GM21576 (cell line): ENCODE data around the gene CMC1.

Experiments
- ATAC-seq: cut with Tn5 transposase; IDR thresholded peaks from one replicate; pipeline ENCODE4 v1.9.1; 2021; ENCODE audit warnings: mild to moderate bottlenecking, moderate library complexity; ENCODE audit not compliant: unreplicated experiment

The CMC1 gene

DNA sequence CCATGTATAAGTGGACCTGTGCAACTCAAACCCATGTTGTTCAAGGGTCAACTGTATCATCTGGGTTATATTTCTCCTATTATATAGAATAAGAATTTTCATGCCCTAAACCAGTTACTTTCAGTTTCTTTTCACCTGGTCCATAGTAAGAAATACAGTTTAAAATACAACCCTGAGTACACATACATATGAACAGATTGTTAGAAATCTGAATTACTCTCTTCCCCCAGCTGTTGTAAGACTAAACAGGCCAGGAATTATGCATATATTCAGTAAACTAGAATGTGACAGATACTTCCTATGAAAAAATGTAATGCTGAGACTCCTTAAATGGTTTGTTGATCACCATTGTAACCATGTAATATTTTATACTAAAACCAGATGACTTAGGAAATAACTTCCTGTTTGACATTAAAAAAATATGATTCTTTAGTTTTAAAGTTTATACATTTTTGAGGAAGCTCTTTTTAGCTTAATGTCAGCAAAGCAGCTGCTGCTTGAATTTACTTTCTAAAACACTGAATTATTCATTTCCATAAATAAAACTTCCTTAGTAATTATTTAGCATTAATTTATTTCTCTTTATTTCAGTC is 54.6 kb downstream of the CMC1 start:
- no peak for ATAC-seq

DNA sequence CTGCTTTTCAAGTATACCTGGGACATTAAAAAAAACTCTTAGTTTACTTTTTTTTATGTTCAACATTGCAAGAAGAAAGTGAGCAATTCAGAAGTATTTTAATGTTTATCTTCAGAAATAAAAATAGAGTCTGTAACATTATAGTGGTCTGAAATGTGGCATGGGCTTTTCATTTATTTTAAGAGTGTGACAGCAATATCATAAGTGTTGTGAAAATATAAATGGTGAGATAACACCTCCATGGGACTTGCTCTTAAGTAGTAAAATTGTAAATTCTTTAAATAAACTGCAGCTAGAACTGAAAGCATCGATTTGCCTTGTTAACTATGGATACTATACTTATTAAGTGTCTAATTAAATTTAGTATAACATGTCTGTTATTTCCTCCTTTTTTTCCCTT is 58.3 kb downstream of the CMC1 start:
- ATAC-seq = no peak

DNA sequence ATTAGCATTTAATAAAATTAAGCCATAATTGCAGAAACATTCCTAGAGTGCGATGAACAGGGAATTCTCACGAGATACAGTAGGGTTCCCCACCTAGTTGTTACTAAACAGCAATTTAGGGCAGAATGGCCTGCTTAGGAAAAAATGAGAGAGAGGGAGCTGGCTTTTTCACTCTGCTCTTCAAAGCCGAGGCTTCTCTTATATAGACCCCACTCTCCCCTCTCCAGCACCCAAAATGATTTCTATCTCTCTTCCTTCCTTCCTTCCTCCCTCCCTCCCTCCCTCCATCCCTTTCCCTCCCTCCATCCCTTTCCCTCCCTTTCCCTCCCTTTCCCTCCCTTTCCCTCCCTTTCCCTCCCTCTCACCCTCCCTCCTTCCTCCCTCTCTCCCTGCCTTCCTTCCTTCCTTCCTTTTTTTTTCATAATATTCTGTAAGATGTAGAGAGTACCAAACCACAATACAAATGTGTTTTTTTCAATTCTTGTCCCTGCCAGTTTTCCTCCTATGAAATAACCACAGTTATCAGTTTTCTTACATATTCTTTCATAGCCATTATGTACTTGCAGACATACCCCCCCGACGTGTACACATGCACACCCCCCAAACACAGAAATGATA is 59.0 kb downstream of the CMC1 start:
- ATAC-seq = no peak

DNA sequence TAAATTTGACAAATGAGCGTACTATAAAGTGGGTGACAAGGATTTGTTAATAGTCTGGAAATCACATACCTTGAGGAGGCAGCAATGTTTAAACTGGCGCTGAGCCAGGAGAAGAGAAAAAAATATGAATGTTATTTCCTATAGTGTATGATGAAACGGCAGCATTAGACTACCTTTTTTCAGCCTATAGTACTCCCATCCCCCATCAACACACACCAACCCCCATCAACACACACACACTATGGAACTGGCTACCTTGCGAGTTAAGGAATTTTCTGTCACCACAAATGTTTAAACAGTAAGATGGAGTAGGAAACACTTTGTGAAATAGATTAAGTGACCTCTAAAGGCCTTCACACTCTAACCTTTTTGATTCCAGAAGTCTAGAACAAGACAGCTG is 60.3 kb downstream of the CMC1 start:
- ATAC-seq = no peak

DNA sequence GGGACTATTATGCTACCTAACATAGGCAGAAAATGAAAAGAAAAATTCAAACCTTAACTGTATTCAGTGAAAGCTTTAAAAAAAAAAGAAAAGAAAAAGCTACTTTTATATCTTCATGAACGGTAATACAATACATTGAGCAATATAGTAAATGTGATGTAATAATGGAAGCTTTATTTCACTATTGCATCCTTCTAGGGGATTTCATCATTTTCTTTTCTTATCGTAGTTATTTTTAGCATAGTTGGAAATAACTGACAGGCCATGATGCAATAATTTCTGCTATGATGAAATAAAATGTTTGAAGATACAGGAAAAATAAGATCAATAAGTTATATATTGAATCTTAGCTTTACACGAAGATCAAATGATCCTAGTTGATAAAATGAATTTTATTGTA is 66.8 kb downstream of the CMC1 start:
- ATAC-seq = no peak

DNA sequence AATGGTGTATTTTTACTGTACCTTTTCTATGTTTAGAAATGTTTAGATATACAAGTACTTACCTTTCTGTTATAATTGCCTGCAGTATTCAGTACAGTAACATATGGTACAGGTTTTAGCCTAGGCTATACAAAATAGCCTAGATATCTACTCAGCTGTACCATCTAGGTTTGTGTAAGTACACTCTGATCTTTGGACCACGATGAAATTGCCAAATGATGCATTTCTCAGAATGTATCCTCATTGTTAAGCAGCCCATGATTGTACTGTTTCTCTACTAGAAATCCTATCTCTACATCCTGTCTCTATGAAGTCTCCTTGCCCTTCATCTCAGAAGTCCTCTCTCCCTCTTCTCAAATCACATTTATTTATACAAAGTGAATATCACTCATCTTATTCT is 74.3 kb downstream of the CMC1 start:
- ATAC-seq = no peak

DNA sequence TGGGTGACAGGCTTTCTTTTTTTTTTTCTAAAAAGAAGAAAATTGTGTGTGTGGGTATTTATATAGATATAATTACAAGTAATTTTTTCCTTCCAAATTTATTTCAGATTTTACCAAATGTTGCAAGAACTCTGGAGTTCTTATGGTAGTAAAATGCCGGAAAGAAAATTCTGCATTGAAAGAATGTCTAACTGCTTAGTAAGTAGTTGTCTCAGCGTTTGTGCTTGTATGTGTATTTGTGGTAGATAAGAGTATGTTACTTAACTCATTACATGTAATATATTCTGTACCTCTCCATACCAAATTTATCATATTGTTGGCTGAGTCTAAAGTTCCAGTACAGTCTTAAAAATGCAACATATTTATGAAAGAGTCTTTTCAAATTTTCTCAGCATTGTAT is 74.8 kb downstream of the CMC1 start:
- ATAC-seq = no peak

DNA sequence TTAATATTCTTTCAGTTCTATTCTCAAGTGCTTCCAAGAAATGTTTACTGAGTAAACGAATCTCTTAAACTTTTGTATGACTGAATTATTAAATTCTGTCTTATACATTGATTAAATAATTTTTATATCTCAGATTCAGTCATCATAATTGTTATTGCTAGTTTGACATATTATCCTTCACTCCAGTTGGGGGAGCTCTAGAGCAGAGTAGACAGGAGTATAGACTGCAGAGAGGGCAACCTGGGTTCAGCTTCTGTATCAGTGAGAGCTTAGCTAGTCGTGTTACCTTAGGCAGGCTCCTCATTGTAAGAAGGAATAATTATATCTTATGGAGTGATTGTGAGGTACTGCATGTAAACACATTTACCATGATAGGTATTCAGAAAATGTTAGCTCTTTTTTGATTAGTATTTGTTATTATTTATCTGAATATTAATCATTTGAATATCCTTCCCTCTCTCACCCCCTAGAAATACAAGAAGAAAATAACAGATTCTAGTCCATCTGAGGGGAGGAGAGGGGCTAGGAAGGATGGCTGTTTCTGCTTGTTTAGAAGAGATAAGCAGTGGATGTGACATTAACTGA is 76.1 kb downstream of the CMC1 start:
- peak; percentile 96 for ATAC-seq

DNA sequence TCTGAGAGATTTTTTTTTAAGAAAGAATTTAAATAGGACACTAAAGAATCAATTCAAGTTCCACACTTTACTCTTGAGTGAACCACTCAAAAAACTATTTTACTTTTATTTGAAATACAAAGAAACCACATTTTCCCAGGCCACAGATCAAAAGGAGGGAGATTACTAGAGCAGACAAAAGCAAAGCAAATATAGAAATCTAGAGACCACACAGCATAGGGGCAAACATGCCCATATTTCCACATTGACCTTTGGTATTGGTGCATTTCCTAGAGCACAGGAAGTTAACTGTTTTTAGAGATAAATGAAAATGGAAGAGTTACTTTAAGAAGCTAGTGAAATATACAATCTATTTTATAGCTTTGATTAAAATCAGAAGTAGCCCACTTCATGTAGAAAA is 79.6 kb downstream of the CMC1 start:
- no peak for ATAC-seq

DNA sequence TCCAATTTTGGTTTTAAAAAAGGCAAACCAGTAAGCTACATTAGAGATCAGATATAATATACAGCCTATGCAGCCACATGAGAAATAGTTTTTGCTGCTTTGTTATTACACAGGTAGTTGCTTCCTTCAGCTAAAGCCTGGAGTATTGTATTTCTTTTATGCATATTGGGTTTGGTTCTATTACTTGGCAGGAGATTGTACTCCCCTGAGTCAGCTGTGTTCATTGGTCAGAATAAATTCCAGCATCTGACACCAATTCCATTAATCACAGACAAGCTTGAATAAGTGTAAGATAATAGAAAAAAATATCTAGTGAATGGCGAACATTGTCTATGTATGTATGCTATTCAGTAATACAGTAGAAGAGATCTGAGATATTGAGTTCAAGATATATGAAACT is 81.0 kb downstream of the CMC1 start:
- no peak for ATAC-seq

DNA sequence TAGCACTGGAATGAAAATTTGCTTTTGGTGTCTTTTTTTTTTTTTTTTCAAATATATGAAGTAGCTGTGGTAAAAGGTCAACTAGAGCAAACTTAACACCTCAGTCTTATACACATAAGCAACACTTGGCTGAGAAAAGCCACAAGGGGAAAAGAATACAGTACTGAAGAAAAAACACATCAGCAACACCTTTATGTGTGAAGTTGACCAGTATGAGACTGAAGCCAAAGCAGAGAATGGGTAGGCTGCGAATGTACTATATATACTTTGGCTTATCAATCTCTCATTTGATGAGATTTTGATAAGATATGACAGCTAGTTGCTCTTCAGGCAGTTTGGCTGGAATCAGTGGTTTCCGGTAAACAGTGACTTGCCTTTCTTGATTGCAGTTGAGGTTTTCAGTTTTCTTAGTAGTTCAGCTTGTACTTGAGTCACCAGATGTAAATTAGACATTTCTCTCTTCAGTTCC is 85.1 kb downstream of the CMC1 start:
- peak; percentile 72 for ATAC-seq

DNA sequence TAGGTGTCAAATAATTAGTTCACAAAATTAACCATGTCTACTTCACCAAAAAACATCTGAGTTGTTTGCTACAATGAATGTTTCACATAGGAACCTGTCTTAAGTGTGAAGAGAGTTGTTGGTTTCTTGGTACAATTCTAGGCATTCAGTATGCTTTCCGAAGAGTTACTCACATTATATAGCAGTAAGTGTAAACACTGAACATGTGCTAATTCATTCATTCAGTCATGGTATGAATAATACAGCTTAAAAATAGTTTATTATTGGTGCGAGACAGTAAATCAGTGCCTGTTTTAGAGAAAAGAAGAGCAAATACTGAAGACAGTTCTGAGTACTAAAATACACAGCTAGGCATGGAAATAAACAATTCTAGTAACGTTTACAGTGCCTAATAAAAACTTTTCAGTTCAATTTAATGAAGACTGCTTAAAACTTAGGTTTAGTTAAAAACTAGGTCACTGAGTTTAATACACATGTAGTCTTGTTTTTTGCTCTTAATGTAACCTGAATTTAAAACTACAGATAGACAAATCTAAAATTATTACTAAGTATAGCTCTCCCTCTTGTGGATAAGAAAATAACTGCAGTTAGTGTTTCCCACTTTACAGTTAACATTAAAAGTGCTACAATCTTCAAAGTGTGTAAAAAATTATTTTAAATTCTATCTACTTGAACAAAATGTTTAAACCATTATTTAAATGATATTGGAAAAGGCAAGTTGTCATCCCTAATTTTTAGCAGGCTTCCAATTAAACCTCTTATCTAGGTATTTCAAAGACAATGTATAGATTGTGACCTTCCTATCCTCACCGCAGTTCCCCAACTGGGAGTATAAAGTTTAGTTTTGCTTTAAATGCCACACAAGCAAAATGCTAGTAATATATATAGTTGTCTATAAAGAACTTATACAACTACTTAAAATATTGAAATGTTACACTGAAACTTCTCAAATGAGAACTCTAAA is 87.1 kb downstream of the CMC1 start:
- peak; percentile 40 for ATAC-seq

DNA sequence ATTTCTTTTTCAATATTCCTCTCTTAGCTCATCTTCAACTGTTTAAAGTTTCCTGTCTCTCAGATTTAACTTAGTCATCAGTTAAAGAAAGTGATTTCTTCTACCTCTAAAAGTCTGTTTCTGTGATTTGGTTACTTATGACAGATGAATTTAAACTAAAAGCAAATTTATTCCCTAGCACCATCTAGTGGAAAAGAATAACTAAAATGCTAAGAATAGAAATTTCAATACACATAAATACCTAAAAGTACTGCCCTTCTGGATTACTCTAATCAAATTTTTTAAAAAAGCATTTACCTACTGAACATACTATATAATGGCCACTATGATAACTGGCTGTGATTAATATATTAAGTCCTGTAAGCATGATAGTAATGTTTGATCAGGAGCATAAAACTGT is 93.1 kb downstream of the CMC1 start:
- no peak for ATAC-seq

DNA sequence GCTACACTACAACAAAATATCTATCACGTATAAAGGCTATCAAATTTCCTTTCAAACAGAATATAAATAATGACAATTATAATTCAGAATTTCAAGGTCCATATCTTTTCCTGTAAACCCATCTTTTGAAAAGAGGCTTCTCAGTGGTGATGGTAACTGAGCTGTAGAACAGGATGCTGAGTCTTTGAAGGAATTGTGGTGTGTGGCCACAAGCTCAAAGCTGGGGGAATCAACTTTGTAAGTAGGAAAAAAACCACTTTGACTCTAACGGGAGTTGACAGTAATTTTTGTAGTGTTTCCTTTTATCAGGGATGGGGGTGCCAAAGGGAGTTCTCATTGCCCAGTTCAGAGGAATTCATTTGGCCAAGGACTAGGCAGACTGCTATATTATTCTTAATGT is 93.8 kb downstream of the CMC1 start:
- ATAC-seq = no peak

DNA sequence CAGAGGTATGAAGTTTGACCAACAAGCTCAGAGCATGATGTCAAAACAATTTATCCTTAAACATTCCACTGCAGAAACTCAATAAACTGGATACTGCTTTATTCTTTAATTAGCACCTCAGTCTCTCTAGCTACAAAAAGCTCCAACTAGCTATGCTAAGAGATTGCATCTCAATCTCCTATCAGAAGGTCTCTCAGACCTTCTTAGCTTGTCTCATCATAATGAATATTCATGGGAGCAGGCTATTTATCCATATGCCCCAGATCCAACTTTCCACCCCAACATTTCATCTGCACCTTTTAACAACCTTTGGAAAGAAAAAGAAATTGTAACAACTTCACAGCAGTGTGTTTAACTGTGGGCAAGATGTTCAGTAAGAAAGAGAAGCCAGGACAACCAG is 95.8 kb downstream of the CMC1 start:
- no peak for ATAC-seq

DNA sequence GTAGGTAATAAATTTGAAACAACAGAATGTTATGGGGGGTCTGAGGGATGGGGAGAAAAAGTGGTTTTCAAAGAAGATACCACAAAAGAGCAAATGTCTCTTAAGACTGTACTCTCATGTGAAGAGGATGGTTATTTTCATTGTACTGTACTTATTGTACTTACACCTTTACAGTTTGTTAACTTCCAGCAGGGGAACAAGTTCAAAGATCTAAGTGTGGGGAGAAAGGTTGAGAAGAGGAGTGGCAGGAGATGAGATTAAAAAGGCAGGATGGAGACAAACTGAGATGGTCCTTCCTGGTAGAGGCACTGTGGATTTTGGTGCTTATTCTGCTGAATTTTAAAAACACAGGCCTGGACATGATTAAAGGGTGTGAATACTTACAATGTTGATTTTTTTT is 101.7 kb downstream of the CMC1 start:
- no peak for ATAC-seq

DNA sequence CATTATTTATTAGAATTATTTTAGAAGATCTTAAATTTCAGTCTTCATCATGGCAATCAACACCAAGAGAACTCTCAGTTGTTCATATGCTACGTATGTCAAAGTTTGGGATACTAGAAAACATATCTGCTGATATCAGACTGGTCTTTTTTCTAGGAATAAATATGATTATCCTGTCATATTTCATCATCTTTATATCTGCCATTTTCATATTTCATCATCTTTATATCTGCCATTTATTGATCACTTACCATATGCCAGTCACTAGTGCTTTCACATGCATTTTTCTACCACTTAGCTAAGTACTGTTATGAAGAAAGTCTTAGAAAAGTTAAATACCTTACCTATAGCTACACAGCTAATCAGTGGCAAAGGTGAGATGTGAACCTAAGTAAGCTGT is 104.3 kb downstream of the CMC1 start:
- no peak for ATAC-seq

DNA sequence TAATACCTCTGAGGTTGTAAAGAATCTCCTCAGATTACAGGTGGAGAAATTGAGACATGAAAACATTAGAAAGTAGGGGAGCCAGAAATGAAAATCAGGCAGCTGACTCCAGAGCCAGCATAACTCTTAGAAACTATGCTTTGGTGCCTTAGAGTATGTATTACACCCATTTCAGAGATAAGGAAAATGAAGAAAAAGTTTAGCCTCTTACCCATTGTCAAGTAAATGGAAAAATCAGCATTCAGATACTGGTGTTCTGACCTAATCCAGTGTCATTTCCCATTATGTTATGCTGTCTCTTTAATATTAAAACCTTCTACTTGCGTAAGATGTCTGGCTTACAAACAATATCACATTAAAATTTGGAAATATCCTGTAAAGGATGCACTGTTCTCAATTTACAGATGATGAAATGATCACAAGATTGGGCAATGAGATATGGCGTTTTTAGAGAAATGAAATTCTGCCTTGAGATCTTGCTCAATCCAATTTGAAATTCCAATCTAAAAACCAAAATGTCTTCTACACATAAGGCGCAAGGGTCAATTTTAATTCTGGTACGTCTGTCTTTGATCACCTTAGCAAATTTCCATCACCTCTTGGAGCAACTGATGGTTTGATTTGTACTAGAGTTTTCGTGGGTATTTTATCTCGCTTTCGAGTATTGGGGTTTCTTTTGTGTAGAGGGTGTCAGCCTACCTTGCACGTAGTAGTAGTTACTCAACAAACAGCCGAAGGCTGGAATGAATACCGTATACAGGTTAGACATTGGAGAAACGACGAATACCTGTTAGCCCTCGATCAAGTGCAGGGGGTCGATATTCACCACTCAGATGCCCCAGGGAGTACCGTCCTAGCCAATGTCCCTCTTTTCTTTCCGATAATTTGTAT is 106.2 kb downstream of the CMC1 start:
- no peak for ATAC-seq

DNA sequence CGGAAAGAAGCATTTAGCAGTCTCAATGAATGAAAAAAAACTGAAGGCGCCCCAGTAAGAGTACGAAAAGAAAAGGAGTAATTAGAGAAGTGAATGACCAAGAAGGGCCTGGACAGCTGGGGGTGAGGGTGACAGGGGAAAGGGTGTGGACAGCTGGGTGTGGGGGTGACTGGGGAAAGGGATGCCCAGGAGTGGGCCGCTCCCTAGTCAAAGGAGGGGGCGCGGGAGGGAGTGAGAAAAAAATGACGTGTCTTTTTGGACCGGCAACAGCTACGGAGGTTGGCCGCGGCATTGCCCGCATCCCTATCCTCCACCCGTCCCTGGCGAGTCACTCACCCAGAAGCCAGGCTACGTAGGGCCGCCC is 106.8 kb downstream of the CMC1 start:
- no peak for ATAC-seq

DNA sequence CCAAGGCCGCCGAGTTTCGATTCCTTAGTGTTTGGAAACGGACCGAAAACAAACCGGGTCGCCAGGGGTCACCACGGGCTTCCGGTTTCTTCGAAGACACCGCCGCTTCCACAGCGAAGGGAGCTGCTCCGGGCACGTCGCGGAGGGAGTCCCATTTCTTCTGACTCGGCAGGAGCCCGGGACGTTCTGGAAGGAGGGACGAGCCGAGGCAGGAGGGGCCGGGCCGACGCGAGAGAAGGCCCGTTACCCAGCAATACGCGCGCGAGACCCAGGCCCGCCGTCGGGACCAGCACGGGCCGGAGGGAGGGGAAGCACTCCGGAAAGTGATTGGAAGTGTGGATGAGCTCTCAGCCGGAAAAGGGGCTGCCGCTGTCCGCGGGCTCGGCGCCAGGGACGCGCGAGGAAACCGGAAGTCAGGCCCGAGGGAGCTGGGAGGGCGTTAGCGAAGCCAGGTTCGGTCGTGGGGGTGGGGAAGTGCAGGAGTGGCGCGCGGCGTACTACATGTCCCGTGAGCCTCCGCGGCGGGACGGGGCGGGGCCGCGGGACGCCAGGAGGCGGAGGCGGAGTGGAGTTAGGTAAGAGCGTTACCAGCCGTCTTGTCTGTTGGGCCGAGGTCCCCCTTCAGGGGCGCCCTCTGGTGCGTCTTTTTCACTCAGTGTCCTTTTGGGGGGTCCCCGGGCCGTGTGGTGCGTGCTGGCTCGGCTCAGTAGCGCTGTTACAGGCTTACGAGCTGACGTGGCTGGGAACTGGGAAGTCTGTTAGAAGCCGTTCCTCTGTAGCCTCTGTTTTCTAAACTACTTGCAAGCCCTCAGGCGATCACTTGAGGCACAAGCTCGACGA is 107.4 kb downstream of the CMC1 start, which contains the start of the genes AZI2 and ZCWPW2:
TSS of gene AZI2 (minus strand) at position 196 of the 840 bp plus-strand sequence. CDS start 8,207 bp downstream, outside the sequence.
TSS of gene ZCWPW2 (plus strand) at position 93 of the 840 bp plus-strand sequence. CDS start 64,348 bp downstream, outside the sequence.
- peak; percentile 88 for ATAC-seq
